ENCODE data around the gene RFX7. TPM values are rescaled to one million over a fixed set of nuclear protein-coding genes. Genes with fewer than 3 reads are reported as not detected.

RFX7 gene
- total and polyA plus RNA-seq, 2 of the 8 experiments (the other 6 are each of a cell fraction or from before 2014, with no cell fraction given) = 10.4 to 40.9 TPM

DNA sequence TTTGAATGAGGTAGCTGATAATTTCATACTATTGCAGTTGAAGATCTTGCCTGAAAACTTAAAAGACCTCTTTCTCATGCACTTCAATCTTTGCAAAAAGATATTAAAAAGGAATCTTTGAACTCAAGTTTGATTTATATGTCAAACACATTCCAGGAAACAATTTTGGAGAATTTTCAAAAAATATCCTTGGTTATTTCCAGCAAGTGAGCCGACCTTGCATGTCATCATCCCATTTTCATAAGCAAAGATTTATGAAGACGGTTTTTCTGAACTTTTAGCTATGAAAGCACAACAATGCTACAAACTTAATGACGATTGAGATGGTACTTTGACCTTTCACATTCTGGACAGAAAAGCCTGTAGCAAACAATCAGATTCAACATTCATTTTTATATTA is 95.6 kb downstream of the RFX7 start (continued):
- TF ChIP-seq, protein P1, sequence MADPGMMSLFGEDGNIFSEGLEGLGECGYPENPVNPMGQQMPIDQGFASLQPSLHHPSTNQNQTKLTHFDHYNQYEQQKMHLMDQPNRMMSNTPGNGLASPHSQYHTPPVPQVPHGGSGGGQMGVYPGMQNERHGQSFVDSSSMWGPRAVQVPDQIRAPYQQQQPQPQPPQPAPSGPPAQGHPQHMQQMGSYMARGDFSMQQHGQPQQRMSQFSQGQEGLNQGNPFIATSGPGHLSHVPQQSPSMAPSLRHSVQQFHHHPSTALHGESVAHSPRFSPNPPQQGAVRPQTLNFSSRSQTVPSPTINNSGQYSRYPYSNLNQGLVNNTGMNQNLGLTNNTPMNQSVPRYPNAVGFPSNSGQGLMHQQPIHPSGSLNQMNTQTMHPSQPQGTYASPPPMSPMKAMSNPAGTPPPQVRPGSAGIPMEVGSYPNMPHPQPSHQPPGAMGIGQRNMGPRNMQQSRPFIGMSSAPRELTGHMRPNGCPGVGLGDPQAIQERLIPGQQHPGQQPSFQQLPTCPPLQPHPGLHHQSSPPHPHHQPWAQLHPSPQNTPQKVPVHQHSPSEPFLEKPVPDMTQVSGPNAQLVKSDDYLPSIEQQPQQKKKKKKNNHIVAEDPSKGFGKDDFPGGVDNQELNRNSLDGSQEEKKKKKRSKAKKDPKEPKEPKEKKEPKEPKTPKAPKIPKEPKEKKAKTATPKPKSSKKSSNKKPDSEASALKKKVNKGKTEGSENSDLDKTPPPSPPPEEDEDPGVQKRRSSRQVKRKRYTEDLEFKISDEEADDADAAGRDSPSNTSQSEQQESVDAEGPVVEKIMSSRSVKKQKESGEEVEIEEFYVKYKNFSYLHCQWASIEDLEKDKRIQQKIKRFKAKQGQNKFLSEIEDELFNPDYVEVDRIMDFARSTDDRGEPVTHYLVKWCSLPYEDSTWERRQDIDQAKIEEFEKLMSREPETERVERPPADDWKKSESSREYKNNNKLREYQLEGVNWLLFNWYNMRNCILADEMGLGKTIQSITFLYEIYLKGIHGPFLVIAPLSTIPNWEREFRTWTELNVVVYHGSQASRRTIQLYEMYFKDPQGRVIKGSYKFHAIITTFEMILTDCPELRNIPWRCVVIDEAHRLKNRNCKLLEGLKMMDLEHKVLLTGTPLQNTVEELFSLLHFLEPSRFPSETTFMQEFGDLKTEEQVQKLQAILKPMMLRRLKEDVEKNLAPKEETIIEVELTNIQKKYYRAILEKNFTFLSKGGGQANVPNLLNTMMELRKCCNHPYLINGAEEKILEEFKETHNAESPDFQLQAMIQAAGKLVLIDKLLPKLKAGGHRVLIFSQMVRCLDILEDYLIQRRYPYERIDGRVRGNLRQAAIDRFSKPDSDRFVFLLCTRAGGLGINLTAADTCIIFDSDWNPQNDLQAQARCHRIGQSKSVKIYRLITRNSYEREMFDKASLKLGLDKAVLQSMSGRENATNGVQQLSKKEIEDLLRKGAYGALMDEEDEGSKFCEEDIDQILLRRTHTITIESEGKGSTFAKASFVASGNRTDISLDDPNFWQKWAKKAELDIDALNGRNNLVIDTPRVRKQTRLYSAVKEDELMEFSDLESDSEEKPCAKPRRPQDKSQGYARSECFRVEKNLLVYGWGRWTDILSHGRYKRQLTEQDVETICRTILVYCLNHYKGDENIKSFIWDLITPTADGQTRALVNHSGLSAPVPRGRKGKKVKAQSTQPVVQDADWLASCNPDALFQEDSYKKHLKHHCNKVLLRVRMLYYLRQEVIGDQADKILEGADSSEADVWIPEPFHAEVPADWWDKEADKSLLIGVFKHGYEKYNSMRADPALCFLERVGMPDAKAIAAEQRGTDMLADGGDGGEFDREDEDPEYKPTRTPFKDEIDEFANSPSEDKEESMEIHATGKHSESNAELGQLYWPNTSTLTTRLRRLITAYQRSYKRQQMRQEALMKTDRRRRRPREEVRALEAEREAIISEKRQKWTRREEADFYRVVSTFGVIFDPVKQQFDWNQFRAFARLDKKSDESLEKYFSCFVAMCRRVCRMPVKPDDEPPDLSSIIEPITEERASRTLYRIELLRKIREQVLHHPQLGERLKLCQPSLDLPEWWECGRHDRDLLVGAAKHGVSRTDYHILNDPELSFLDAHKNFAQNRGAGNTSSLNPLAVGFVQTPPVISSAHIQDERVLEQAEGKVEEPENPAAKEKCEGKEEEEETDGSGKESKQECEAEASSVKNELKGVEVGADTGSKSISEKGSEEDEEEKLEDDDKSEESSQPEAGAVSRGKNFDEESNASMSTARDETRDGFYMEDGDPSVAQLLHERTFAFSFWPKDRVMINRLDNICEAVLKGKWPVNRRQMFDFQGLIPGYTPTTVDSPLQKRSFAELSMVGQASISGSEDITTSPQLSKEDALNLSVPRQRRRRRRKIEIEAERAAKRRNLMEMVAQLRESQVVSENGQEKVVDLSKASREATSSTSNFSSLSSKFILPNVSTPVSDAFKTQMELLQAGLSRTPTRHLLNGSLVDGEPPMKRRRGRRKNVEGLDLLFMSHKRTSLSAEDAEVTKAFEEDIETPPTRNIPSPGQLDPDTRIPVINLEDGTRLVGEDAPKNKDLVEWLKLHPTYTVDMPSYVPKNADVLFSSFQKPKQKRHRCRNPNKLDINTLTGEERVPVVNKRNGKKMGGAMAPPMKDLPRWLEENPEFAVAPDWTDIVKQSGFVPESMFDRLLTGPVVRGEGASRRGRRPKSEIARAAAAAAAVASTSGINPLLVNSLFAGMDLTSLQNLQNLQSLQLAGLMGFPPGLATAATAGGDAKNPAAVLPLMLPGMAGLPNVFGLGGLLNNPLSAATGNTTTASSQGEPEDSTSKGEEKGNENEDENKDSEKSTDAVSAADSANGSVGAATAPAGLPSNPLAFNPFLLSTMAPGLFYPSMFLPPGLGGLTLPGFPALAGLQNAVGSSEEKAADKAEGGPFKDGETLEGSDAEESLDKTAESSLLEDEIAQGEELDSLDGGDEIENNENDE (IDR thresholded peaks at IDR 0.05; ENCODE audit: insufficient replicate concordance, low read length) = no peak
- no peak for TF ChIP-seq TEAD4 (IDR thresholded peaks at IDR 0.05; ENCODE audit: low read depth, low read length)
- no peak for TF ChIP-seq SUZ12 (IDR thresholded peaks at IDR 0.05; ENCODE audit: low read length)
- no peak for TF ChIP-seq CBX8 (IDR thresholded peaks at IDR 0.05; ENCODE audit: borderline replicate concordance, low read depth, low read length)
- TF ChIP-seq RBBP5 (IDR thresholded peaks at IDR 0.05; ENCODE audit: borderline replicate concordance, low read depth, low read length) = no peak
- no peak for TF ChIP-seq POLR2AphosphoS5 (IDR thresholded peaks at IDR 0.05; ENCODE audit: low read depth, low read length)
- no peak for TF ChIP-seq SIRT6 (IDR thresholded peaks at IDR 0.05; ENCODE audit: low read length)

Data from H1 (cell line).